Measurements from ENCODE around the gene PTGS1.

PTGS1 gene

GRCh38 chr9:122376796-122377195, 6.0 kb downstream of the PTGS1 start:
- DNase-seq, result no peak

DNA sequence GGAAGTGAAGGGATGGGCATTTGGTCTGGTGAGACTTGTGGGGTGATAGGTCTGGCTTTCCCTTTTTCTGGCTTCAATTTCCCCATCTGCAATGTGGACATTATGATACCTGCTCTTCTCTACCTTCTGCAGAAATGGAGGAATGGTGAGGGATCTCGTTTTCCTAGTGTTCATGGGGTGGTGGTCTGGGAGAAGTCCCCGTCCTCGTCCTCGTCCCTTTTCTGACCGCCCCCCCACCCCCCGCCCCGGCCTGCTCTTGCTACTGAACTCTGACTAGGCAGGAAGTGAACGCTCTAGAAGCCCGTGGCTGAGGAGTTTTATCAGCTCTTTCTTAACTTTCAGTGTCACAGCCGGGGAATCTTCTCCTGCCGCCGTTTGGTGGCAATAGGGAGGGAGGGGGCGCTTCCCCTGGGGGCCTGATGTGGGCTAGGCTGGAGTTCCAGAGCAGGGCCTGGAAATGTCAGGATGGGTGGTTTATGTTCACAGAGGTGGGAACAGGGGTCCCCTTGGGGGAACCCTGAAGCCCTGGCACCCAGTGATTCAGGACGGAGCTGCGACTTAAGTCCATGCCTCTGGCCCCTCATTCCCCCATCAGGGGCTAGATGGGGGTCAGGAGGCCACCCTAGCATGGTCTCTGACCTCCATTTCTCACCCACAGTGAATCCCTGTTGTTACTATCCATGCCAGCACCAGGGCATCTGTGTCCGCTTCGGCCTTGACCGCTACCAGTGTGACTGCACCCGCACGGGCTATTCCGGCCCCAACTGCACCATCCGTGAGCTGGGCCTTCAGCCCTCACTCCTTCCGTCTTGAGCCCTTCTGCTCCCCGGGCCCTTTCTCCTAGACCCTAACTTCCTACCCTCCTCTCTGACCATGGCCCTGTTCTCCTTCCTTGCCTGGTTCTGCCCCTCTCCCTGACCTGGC, 6.7 kb downstream of the PTGS1 start:
- DNase-seq, result no peak

DNA sequence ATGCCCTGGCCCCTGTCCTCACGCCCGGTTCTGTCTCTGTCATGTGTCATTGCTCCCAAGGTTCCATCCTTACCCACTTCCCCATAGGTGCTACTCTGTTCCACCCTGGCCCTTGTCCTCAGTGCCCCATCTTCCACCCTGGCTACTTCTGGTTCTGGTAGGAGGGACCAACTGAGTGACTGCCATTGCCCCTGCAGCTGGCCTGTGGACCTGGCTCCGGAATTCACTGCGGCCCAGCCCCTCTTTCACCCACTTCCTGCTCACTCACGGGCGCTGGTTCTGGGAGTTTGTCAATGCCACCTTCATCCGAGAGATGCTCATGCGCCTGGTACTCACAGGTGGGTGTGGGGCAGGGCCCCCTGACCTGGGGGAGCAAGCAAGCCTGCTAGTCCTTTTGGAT, 7.4 kb downstream of the PTGS1 start:
- DNase-seq, result no peak

DNA sequence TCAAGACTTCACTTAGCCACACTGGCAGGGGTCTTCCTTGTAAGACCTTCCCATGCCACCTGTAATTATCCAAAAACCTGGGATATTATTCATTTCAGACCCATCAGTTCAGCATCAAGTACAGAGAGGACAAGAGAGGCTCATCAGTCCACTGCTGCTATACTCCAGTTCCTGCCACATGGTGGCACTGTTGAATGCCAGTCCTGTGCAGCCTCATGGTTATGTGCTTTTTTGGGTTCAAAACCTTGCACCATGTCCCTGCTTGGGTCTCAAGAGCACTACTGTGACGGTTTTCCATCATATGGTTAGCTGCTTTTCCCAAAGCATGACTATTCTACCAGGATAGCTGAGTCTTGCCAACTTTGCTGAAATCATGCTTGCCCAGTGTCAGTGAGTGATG, 8.5 kb downstream of the PTGS1 start:
- no peak for DNase-seq

GRCh38 chr9:122380293-122380692, 9.5 kb downstream of the PTGS1 start:
- DNase-seq, result no peak

- no peak for DNase-seq
Observed at GRCh38 chr9:122381206-122381950, 10.6 kb downstream of the PTGS1 start.

DNA sequence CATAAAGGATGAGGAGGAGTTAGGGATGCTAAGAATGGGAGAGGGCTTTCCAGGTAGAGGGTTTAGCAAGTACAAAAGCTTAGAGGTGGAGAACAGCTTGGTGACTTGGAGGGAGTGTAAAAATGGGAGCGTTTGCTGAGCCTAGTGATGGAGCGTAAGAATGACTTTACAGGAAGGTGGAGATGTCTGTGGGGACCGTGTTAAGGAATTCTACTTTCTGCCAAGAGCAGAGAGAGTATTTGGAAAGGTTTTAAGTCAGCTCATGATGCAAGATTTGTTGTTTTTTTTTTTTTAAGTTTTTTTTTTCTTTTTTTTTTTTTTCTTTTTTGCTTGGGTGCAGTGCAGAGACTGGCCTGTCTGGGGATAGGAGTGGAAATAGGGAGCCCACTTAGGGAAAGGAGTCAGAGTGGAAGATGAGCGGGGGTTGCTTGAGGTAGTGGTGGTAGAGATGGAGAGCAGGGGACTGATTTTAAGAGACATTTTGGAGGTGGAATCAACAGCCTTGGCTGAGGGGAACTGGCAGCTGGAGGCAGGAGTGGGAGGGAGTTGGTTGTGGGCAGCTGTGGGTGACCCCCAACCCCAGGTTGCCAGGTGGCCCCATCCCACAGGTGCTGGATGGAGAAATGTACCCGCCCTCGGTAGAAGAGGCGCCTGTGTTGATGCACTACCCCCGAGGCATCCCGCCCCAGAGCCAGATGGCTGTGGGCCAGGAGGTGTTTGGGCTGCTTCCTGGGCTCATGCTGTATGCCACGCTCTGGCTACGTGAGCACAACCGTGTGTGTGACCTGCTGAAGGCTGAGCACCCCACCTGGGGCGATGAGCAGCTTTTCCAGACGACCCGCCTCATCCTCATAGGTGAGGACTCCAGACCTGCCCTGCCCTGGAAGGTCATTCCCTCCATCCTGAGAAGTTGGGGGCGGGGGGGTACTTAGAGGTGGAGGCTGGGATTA, 12.4 kb downstream of the PTGS1 start:
- DNase-seq, result no peak

DNA sequence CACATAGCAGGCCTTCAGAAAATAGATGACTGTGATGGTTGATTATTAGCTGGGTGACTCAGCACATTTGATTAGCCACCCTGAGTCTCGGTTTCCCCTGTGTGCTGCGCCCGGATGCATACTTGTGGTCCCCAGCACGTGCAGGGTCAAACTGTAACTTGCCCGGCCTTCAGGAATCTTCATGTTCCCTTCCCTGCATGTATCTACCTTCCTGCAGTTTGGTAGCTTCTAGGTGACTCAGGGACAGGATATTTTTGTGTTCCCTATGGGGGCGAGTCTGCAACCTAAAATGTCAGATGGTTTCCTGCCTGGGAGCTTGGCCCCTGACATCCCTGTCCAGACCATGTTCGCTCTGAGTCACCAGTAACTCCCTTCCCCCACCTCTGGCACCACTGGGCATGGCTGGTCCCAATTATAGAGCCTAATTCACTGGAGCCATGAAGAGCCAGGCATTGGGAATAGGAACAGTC, 13.2 kb downstream of the PTGS1 start:
- DNase-seq, result no peak

DNA sequence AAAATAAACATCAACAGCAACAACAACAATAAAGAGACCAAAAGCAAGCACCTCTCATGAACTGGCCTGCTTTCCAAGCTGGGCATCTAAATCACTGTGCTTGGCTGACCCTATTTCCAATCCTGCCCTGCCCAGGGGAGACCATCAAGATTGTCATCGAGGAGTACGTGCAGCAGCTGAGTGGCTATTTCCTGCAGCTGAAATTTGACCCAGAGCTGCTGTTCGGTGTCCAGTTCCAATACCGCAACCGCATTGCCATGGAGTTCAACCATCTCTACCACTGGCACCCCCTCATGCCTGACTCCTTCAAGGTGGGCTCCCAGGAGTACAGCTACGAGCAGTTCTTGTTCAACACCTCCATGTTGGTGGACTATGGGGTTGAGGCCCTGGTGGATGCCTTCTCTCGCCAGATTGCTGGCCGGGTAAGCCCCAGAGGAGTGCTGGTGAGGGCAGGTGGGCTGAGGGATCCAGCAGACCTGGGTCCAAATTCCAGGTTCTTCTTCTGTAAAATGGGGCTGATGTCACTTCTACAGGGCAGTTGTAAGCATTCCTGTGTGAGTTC, 15.6 kb downstream of the PTGS1 start:
- no peak for DNase-seq

DNA sequence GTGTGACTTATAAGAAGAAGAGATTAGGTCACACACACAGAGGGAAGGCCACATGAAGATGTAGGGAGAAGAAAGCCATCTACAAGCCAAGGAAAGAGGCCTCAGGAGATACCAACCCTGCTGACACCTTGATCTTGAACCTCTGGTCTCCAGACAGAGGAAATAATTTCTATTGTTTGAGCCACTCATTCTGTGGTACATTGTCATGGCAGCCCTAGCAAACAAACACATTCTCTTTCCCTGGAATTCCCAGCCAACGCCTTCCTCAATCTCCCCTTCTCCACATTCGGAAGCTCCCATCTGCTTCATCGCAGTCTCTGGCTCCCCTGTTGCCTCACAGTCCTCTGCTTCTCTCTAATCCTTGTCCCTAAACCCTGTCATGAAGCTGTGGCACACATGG, 16.7 kb downstream of the PTGS1 start:
- DNase-seq, result no peak

GRCh38 chr9:122389195-122389594, 18.4 kb downstream of the PTGS1 start:
- no peak for DNase-seq

DNA sequence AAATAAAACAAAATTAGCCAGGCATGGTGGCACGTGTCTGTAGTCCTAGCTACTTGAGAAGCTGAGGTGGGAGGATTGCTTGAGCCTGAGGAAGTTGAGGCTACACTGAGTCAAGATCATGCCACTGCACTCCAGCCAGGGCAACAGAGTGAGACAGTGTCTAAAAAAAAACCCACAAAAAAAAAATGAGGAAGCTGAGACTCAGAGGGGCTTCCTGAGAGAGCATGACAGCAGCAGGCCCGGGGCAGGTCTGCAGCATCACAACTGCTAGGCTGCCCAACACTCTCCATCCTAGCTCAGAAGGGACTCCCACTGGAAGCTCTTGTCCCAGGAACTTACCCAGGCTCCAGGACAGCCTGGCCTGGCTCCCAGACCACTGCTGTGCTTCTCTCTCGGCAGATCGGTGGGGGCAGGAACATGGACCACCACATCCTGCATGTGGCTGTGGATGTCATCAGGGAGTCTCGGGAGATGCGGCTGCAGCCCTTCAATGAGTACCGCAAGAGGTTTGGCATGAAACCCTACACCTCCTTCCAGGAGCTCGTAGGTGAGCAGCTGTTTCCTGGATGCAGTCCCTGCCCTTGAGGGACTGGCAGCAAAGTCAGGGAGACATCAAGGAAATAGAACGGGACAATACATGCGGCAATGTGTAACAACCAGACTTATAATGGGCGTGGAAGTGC, 19.1 kb downstream of the PTGS1 start:
- no peak for DNase-seq

DNA sequence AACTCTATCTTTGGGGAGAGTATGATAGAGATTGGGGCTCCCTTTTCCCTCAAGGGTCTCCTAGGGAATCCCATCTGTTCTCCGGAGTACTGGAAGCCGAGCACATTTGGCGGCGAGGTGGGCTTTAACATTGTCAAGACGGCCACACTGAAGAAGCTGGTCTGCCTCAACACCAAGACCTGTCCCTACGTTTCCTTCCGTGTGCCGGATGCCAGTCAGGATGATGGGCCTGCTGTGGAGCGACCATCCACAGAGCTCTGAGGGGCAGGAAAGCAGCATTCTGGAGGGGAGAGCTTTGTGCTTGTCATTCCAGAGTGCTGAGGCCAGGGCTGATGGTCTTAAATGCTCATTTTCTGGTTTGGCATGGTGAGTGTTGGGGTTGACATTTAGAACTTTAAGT, 21.5 kb downstream of the PTGS1 start:
- no peak for DNase-seq

GRCh38 chr9:122392714-122393113, 21.9 kb downstream of the PTGS1 start:
- DNase-seq, result no peak

- DNase-seq, result no peak
Observed at GRCh38 chr9:122393284-122393983, 22.6 kb downstream of the PTGS1 start.

DNA sequence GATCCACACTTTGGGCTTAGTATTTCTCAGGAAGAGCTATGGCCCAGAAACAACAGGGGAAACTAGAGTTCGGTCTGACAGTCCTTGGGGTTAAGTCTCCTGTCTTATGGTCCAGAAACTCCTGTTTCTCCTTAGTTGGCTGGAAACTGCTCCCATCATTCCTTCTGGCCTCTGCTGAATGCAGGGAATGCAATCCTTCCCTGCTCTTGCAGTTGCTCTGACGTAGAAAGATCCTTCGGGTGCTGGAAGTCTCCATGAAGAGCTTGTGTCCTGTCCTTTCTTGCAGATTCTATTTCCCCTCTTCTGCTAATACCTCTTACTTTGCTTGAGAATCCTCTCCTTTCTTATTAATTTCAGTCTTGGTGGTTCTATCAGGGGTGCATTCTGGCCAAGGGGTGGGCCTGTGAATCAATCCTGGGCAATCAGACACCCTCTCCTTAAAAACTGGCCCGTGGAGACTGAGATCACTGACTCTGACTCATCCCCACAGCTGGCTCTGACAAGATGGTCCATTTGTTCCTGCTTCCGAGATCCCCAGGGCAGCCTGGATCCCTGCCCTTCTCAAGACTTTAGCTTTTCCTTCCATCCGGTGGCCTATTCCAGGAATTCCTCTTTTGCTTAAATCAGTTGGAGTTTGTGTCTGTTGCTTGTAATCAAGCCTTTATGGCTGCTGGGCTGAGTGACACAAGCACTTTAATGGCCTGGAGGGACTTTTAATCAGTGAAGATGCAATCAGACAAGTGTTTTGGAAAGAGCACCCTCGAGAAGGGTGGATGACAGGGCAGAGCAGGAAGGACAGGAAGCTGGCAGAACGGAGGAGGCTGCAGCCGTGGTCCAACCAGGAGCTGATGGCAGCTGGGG, 23.7 kb downstream of the PTGS1 start:
- no peak for DNase-seq

GRCh38 chr9:122396614-122397148, 25.9 kb downstream of the PTGS1 start:
- DNase-seq, result no peak

- DNase-seq, result no peak
Observed at GRCh38 chr9:122397749-122398148, 26.9 kb downstream of the PTGS1 start.

GRCh38 chr9:122398371-122398924, 27.6 kb downstream of the PTGS1 start:
- no peak for DNase-seq

- no peak for DNase-seq
Observed at GRCh38 chr9:122401896-122402295, 31.1 kb downstream of the PTGS1 start.

Data from hippocampal formation (tissue), 2 donors.